HCT116 (cell line): ENCODE data around the gene S100A11. TPM values are rescaled to one million over a fixed set of nuclear protein-coding genes. Genes with fewer than 3 reads are reported as not detected.

Experiments used
- ATAC-seq: fragments of 200-7000 bp; cut with Tn5 transposase; 2 replicates; pipeline ENCODE4 v1.9.1; 2020; ENCODE audit warnings: mild to moderate bottlenecking, moderate library complexity
- BruUV-seq: library from RNA; stranded (reverse); fragments of 400-500 nt; replicated peaks from 2 replicates; lab custom pipeline; 2021; lab: Mats Ljungman, UMichigan
- CTCF ChIA-PET: fragments of 300-600 bp; sonication (Branson Sonifier 250); formaldehyde crosslinking; loops from one replicate; lab custom pipeline; 2021; ENCODE audit warnings: antibody characterized with exemption; lab: Charles Lee
- POLR2A ChIA-PET: fragments of 300-600, 350-600 bp; sonication (Branson Sonifier 250); formaldehyde crosslinking; loops from one replicate; lab custom pipeline; 2021; ENCODE audit warnings: antibody characterized with exemption; lab: Charles Lee
- RAD21 ChIA-PET, 2 experiments: fragments of 300-600 bp; sonication (Branson Sonifier 250); formaldehyde crosslinking; loops; one replicate each; lab custom pipeline; 2023; ENCODE audit warnings: low total read pairs in 2 of 2; ENCODE audit not compliant: uncharacterized antibody in 2 of 2, unreplicated experiment in 2 of 2, low non-redundant PET in 1 of 2; lab: Charles Lee
- DNase-seq: peaks from one replicate; pipeline ENCODE4 v3.0.0-alpha.2; 2010; ENCODE audit warnings: low read depth, low spot score
- H2AFZ ChIP-seq: fragments of 200-600 bp; shearing (Covaris generic), sonication (generic); 2 replicates; pipeline ENCODE4 v1.6.1; 2017; ENCODE audit warnings: low read depth, mixed run types, mixed read lengths, antibody characterized with exemption, low read length; ENCODE audit not compliant: poor library complexity, severe bottlenecking
- H3K27ac ChIP-seq: 2 replicates; pipeline ENCODE4 v1.5.1; 2012; ENCODE audit warnings: low read depth, low read length
- H3K27me3 ChIP-seq: fragments of 200-600 bp; sonication (generic); 2 replicates; pipeline ENCODE4 v1.6.1; 2016; ENCODE audit warnings: mixed run types, low read length, mixed read lengths; ENCODE audit not compliant: insufficient read depth
- H3K36me3 ChIP-seq, 2 experiments: fragments of 200-500 bp in 1 of 2; fragments of 200-600 bp in 1 of 2; sonication (Bioruptor generic) in 1 of 2; sonication (generic) in 1 of 2; 2 replicates each; pipeline versions ENCODE4 v1.5.1 to v1.6.1; 2014 to 2016; ENCODE audit warnings: low read length in 2 of 2, inconsistent platforms in 1 of 2, mixed read lengths in 1 of 2, mixed run types in 1 of 2; ENCODE audit not compliant: insufficient read depth in 2 of 2, control insufficient read depth in 1 of 2
- H3K4me1 ChIP-seq, 2 experiments: fragments of 200-600 bp in 1 of 2; sonication (generic) in 1 of 2; 2 replicates each; pipeline versions ENCODE4 v1.5.1 to v1.6.1; 2012 to 2017; ENCODE audit warnings: low read length in 2 of 2, inconsistent platforms in 1 of 2, mild to moderate bottlenecking in 1 of 2, mixed read lengths in 1 of 2, mixed run types in 1 of 2, moderate library complexity in 1 of 2; ENCODE audit not compliant: insufficient read depth in 2 of 2, control insufficient read depth in 1 of 2
- H3K4me2 ChIP-seq: fragments of 200-600 bp; sonication (generic); 2 replicates; pipeline ENCODE4 v1.6.1; 2017; ENCODE audit warnings: mixed run types, low read length, mixed read lengths
- H3K4me3 ChIP-seq, 2 experiments: fragments of 200-600 bp in 1 of 2; sonication (generic) in 1 of 2; replicated peaks in 1 of 2; 2 replicates each; pipeline ENCODE4 v1.5.1; 2011 to 2016; ENCODE audit warnings: low read length in 2 of 2, control low read depth in 1 of 2, low read depth in 1 of 2, mild to moderate bottlenecking in 1 of 2, mixed read lengths in 1 of 2, mixed run types in 1 of 2
- H3K79me2 ChIP-seq: fragments of 200-600 bp; sonication (generic); 2 replicates; pipeline ENCODE4 v1.6.1; 2017; ENCODE audit warnings: mild to moderate bottlenecking, mixed run types, low read length, moderate library complexity, mixed read lengths; ENCODE audit not compliant: insufficient read depth
- H3K9ac ChIP-seq: fragments of 200-600 bp; sonication (generic); 2 replicates; pipeline ENCODE4 v1.6.1; 2016; ENCODE audit warnings: low read length, mixed read lengths
- H3K9me2 ChIP-seq: fragments of 200-600 bp; sonication (generic), shearing (Covaris generic); 2 replicates; pipeline ENCODE4 v1.6.1; 2017; ENCODE audit warnings: mixed run types, mild to moderate bottlenecking, moderate library complexity; ENCODE audit not compliant: insufficient read depth
- H3K9me3 ChIP-seq, 2 experiments: fragments of 200-500 bp in 1 of 2; fragments of 200-600 bp in 1 of 2; sonication (Bioruptor generic) in 1 of 2; sonication (generic) in 1 of 2; 2 replicates each; pipeline ENCODE4 v1.6.1; 2014 to 2017; ENCODE audit warnings: low read length in 2 of 2, mixed read lengths in 2 of 2, inconsistent platforms in 1 of 2, low read depth in 1 of 2, mild to moderate bottlenecking in 1 of 2, mixed run types in 1 of 2, moderate library complexity in 1 of 2; ENCODE audit not compliant: control insufficient read depth in 1 of 2, insufficient read depth in 1 of 2
- H4K20me1 ChIP-seq: fragments of 200-600 bp; sonication (generic), shearing (Covaris generic); 2 replicates; pipeline ENCODE4 v1.6.1; 2017; ENCODE audit warnings: mixed run types, mild to moderate bottlenecking, moderate library complexity; ENCODE audit not compliant: insufficient read depth
- ATF3 ChIP-seq: IDR thresholded peaks from 2 replicates; pipeline ENCODE4 v1.6.1; 2012
- CBX3 ChIP-seq: IDR thresholded peaks from 2 replicates; pipeline ENCODE4 v1.6.1; 2012; ENCODE audit warnings: low read depth
- CEBPB ChIP-seq: IDR thresholded peaks from 2 replicates; pipeline ENCODE4 v1.6.1; 2012; ENCODE audit warnings: low read depth
- EGR1 ChIP-seq: IDR thresholded peaks from 2 replicates; pipeline ENCODE4 v1.6.1; 2012; ENCODE audit warnings: low read depth
- POLR2A ChIP-seq: IDR thresholded peaks from 2 replicates; pipeline ENCODE4 v1.7.0; 2011; ENCODE audit warnings: borderline replicate concordance; ENCODE audit not compliant: insufficient read depth, insufficient read length; ENCODE audit errors: extremely low read depth
- SIN3A ChIP-seq: IDR thresholded peaks from 2 replicates; pipeline ENCODE4 v1.6.1; 2012; ENCODE audit warnings: low read depth
- YY1 ChIP-seq: IDR thresholded peaks from 2 replicates; pipeline ENCODE4 v1.6.1; 2011; ENCODE audit warnings: low read length, low read depth, moderate library complexity, mild to moderate bottlenecking; ENCODE audit not compliant: insufficient replicate concordance; ENCODE audit errors: extremely low read depth
- ZBTB33 ChIP-seq: IDR thresholded peaks from 2 replicates; pipeline ENCODE4 v1.6.1; 2011; ENCODE audit warnings: mild to moderate bottlenecking, low read length, moderate library complexity; ENCODE audit not compliant: insufficient replicate concordance; ENCODE audit errors: extremely low read depth
- ZNF274 ChIP-seq: fragments of 200-500 bp; sonication (Bioruptor generic); IDR thresholded peaks from 2 replicates; pipeline ENCODE4 v1.6.1; 2014; ENCODE audit warnings: mild to moderate bottlenecking, low read depth, low read length, inconsistent platforms
- intact Hi-C: fragments of 100-400 bp; cut with micrococcal nuclease; formaldehyde crosslinking; loops from 2 replicates; pipeline ENCODE4 v1.10.0; 2022
- total RNA-seq: library from RNA; stranded (reverse); gene quantifications from one replicate; pipeline ENCODE4 v1.2.1, GENCODE V29; 2021; ENCODE audit not compliant: unreplicated experiment

S100A11 gene
- total RNA-seq, 1 experiment from 2014 or later = 229 TPM

- no peak overlapping the region for H3K27ac ChIP-seq
- ChIA-PET POLR2A (no interaction called here), RAD21 (no interaction called here), CTCF (interaction anchor here (1.3 to 1.4 kb wide), 2 partner anchors 16 to 61 kb away, joined by 3 to 4 read pairs; no protein-coding TSS in a partner anchor)
- no peak overlapping the region for H2AFZ ChIP-seq
- no peaks in the 10 kb centered on the region for H4K20me1 ChIP-seq
- DNase-seq (no peak), ATAC-seq (no peak)
- TF ChIP-seq ZBTB33 = no peak
- TF ChIP-seq YY1 = no peak
- no peak for TF ChIP-seq POLR2A
- no peak for TF ChIP-seq SIN3A
- no peak for TF ChIP-seq ATF3
- H3K36me3 ChIP-seq = peaks cover 21 to 24% of the 10 kb centered on the region in 2 experiments
- H3K79me2 ChIP-seq = peaks cover 21% of the 10 kb centered on the region
- no peak overlapping the region for H3K4me3 ChIP-seq
- intact Hi-C loops = no loop called here
- H3K9ac ChIP-seq = no peak overlapping the region
- H3K4me1 ChIP-seq = peaks cover 10 to 24% of the 10 kb centered on the region in 2 experiments
- H3K27me3 ChIP-seq = no peaks in the 10 kb centered on the region
- H3K4me2 ChIP-seq = no peak overlapping the region
- no TSS peak for BruUV-seq
- H3K9me2 ChIP-seq = no peaks in the 10 kb centered on the region
- no peaks in the 10 kb centered on the region for H3K9me3 ChIP-seq
These were observed 6.9 kb downstream of the S100A11 start for GRCh38 chr1:152029929-152030211.

GRCh38 chr1:152029144-152029928 lies 7.5 kb downstream of the S100A11 start:
- ATAC-seq (no peak), DNase-seq (no peak)
- no peak overlapping the region for H2AFZ ChIP-seq
- POLR2A ChIA-PET = no interaction called here
- no peaks in the 10 kb centered on the region for H4K20me1 ChIP-seq
- no peak overlapping the region for H3K4me3 ChIP-seq
- intact Hi-C loops = no loop called here
- H3K27me3 ChIP-seq = no peaks in the 10 kb centered on the region
- BruUV-seq = TSS peak; percentile 39
- RAD21 ChIA-PET = no interaction called here
- peaks cover 16% of the 10 kb centered on the region for H3K79me2 ChIP-seq
- 0 out of 2 replicates have a peak, but pooled peaks have one; percentile 23 for TF ChIP-seq CBX3
- TF ChIP-seq YY1 = no peak
- peak; percentile 80 for TF ChIP-seq CEBPB
- no peak for TF ChIP-seq EGR1
- TF ChIP-seq ZNF274 = no peak
- TF ChIP-seq, all 23 proteins: peak for 2
- H3K4me2 ChIP-seq = no peak overlapping the region
- peaks cover 7 to 24% of the 10 kb centered on the region in 2 experiments for H3K4me1 ChIP-seq
- no peak overlapping the region for H3K27ac ChIP-seq
- no peaks in the 10 kb centered on the region for H3K9me3 ChIP-seq
- no peaks in the 10 kb centered on the region for H3K9me2 ChIP-seq
- CTCF ChIA-PET = interaction anchor here (1.3 to 1.4 kb wide), 2 partner anchors 15 to 61 kb away, joined by 3 to 4 read pairs; no protein-coding TSS in a partner anchor
- H3K9ac ChIP-seq = no peak overlapping the region
- H3K36me3 ChIP-seq = peaks cover 21 to 24% of the 10 kb centered on the region in 2 experiments
